ENCODE results near the gene DRAP1. TPM values are rescaled to one million over a fixed set of nuclear protein-coding genes. Genes with fewer than 3 reads are reported as not detected.

DRAP1 gene
- total RNA-seq, 1 experiment from 2014 or later = 581 TPM

- no peaks in the 10 kb centered on the region for H3K36me3 ChIP-seq (ENCODE audit: control insufficient read depth, insufficient read depth, low read length)
- TF ChIP-seq CTCF (IDR thresholded peaks at IDR 0.05) (no peak), TCF7L2 (IDR thresholded peaks at IDR 0.05; ENCODE audit: low read depth, low read length) (no peak), SIN3A (IDR thresholded peaks at IDR 0.05; ENCODE audit: borderline replicate concordance, insufficient read depth, low read depth, low read length) (no peak), REST (IDR thresholded peaks at IDR 0.05; ENCODE audit: insufficient read depth in 1 of 2, low read depth in 2 of 2, low read length in 1 of 2) (no peak)
- no peaks in the 10 kb centered on the region for H3K27me3 ChIP-seq (ENCODE audit: control insufficient read depth, insufficient read depth, low read length)
- DNase-seq (ENCODE audit: low read depth, low spot score) (no peak), ATAC-seq (no peak)
- CTCF ChIA-PET = no interaction called here
- intact Hi-C loops (cut with micrococcal nuclease; ENCODE audit: unreplicated experiment) (no loop called here), in situ Hi-C loops (cut with HindIII; ENCODE audit: low pct_unique_long_range_greater_than_20kb, low sequenced_read_pairs) (no loop called here)
- no peaks in the 10 kb centered on the region for H3K4me1 ChIP-seq (ENCODE audit: control insufficient read depth, insufficient read depth, low read length)
- POLR2A ChIA-PET = interaction anchor here (0.5 kb wide), 1 partner anchor 27 kb away, joined by 3 read pairs; no protein-coding TSS in a partner anchor
- no TSS peak for BruUV-seq (replicated peaks)
- no peak overlapping the region for H3K27ac ChIP-seq (ENCODE audit: low read length)
- H3K4me3 ChIP-seq (ENCODE audit: low read depth in 2 of 2, low read length in 2 of 2) = no peak overlapping the region
- no peaks in the 10 kb centered on the region for H3K9me3 ChIP-seq (ENCODE audit: control insufficient read depth, insufficient read depth, low read depth, low read length)
Observed at GRCh38 chr11:65944191-65944590, 25.0 kb downstream of the DRAP1 start.

- DNase-seq (ENCODE audit: low read depth, low spot score) (no peak), ATAC-seq (no peak)
- H3K27ac ChIP-seq (ENCODE audit: low read length) = no peak overlapping the region
- no peaks in the 10 kb centered on the region for H3K4me1 ChIP-seq (ENCODE audit: control insufficient read depth, insufficient read depth, low read length)
- H3K4me3 ChIP-seq (ENCODE audit: low read depth in 2 of 2, low read length in 2 of 2) = no peak overlapping the region
- intact Hi-C loops (cut with micrococcal nuclease; ENCODE audit: unreplicated experiment) (no loop called here), in situ Hi-C loops (cut with HindIII; ENCODE audit: low pct_unique_long_range_greater_than_20kb, low sequenced_read_pairs) (no loop called here)
- H3K9me3 ChIP-seq (ENCODE audit: control insufficient read depth, insufficient read depth, low read depth, low read length) = no peaks in the 10 kb centered on the region
- no TSS peak for BruUV-seq (replicated peaks)
- POLR2A ChIA-PET = no interaction called here
- no peak for TF ChIP-seq CTCF (IDR thresholded peaks at IDR 0.05)
- no peak for TF ChIP-seq REST (IDR thresholded peaks at IDR 0.05; ENCODE audit: insufficient read depth in 1 of 2, low read depth in 2 of 2, low read length in 1 of 2)
- TF ChIP-seq SIN3A (IDR thresholded peaks at IDR 0.05; ENCODE audit: borderline replicate concordance, insufficient read depth, low read depth, low read length) = no peak
- TF ChIP-seq TCF7L2 (IDR thresholded peaks at IDR 0.05; ENCODE audit: low read depth, low read length) = no peak
- no peak for TF ChIP-seq POLR2AphosphoS5 (IDR thresholded peaks at IDR 0.05; ENCODE audit: low read depth, low read length)
- H3K27me3 ChIP-seq (ENCODE audit: control insufficient read depth, insufficient read depth, low read length) = no peaks in the 10 kb centered on the region
- no peaks in the 10 kb centered on the region for H3K36me3 ChIP-seq (ENCODE audit: control insufficient read depth, insufficient read depth, low read length)
- CTCF ChIA-PET = no interaction called here
Observed at GRCh38 chr11:65944767-65945166, 25.5 kb downstream of the DRAP1 start.

Data from Panc1 (cell line).